Activated CD4-positive, alpha-beta T cell treated with anti-CD3 and anti-CD28 coated beads, Interleukin-2, Interleukin-4, amounts not matched to agents 100 ng/mL and 50 ng/mL, durations not matched to agents 16 hours and 8 hours (primary cell): ENCODE data around the gene CDH20.
"Not testable (repeated sequence)": the region's sequence is repeated elsewhere in the genome, so short reads cannot be mapped to it uniquely, and the experiment has no call there.

Source experiments
- DNase-seq: peaks from one replicate; pipeline ENCODE4 v3.0.0-alpha.2; 2020; ENCODE audit warnings: low spot score

Gene CDH20

GRCh38 chr18:61348230-61348629 is 15.0 kb downstream of the CDH20 start:
- no peak for DNase-seq

DNA sequence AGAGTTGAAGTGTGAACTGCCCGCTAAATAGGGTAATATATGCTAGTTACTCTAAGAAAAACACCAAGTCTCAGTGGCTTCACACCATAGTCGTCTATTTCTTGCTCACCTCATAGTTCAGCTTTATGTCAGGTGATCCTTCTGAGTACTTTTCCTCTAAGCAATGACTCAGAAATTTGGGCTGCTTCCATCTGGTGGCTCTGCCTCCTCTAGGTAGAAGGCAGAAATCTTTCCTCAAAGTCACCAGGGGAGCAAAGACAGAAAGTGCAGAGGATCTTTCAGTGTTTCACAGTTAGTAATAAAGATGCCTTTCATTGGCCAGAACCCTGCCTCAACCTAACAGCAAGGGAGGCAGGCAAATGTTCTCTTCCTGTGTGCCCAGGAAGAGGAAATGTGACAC is 17.3 kb downstream of the CDH20 start:
- no peak for DNase-seq

GRCh38 chr18:61352059-61352458 is 18.8 kb downstream of the CDH20 start:
- no peak for DNase-seq

DNA sequence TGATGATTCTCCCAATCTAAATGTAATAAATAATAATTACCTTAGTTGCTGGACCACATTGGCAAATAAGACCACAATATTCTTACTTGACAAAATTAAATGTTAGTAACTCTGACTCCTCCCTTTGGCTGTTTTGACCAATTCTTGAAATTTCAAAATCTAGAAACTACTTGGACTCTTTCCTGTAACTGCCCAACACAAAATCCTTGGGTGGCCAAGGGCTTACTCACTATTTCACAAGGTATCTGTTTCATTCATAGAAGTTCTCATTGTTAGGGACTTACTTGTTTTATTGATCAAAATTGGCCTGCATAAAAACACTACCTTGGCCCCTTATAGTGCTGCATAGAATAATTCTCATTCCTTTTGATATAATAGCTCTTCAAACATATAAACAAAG is 19.4 kb downstream of the CDH20 start:
- DNase-seq, result no peak

GRCh38 chr18:61360404-61361383 is 27.5 kb downstream of the CDH20 start:
- no peak for DNase-seq

GRCh38 chr18:61362511-61362910 is 29.3 kb downstream of the CDH20 start:
- no peak for DNase-seq

GRCh38 chr18:61364953-61365352 is 31.7 kb downstream of the CDH20 start:
- DNase-seq, result no peak

DNA sequence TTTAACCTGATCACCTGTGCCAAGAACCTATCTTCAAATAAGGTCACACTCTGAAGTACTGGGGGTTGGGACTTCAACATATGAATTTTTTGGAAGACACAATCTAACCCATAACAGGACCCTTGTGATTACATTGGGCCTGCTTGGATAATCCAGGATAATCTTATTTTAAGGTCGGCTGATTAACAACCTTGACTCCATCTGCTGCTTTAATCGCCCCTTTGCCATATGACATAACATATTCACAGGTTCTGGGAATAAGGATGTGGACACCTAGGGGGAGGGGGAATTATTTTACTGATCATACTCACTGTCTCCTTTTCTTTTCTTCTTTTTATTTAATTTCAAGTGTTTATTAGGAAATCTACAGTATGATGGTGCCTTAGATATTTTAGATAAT is 34.8 kb downstream of the CDH20 start:
- no peak for DNase-seq

GRCh38 chr18:61369671-61370070 is 36.4 kb downstream of the CDH20 start:
- not testable (repeated sequence) for DNase-seq

GRCh38 chr18:61371111-61371510 is 37.9 kb downstream of the CDH20 start:
- no peak for DNase-seq

DNA sequence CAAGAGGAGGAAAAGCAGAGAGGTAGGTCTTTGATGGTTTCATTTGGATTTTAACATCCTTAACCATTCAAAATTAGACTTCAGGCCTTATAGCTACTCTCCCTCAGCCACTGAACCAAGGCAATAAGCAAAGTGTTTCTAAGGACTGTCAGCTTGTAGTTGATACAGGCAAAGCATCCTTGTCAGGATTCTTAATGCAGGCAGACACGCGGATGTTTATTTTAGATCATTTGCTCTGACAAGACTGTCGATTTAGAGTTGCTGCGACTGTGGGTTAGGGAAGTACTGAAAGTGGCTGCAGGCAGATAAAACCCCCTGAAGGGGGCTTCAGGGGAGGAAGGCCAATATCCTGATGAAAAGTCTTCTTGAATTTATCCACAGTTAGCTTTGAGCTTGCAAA is 46.6 kb downstream of the CDH20 start:
- DNase-seq, result no peak

DNA sequence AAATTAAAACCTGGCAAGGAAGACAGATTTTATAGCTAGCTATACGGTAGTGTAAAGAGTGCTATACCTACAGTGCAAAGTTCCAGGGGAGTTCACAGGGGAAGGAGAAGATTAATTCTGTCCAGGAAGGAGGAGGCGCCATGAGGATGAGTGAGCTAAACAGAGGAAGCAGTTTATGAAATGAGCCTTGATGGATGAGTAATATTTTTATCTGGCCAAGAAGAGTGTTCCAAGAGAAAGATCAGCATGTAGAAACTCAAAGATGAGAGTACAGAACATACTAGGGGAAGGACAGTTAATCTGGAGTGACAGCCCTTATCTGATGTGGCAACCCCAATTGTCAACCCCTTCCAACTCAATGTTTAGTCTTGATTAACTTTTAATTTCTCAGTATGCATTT is 54.8 kb downstream of the CDH20 start:
- DNase-seq, result no peak

DNA sequence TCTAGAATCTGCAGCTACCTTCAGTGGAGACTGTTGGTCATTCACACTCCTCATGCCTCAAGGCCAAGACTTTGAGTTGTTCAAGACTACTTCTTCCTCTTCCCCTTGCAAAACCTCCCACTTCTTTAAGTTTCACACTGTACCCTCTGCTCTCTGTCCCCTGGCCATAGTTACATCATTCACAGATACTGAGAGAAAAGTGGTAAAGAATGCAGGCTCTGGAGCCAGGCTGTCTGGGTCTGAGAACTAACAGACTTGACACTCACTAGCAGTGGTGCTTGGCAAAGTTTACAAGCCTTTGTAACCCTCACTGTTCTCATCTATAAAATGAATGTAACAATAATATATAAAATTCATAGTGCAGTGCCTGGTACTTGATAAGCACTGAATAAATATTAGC is 61.8 kb downstream of the CDH20 start:
- DNase-seq, result no peak

GRCh38 chr18:61397222-61397621 is 64.0 kb downstream of the CDH20 start:
- no peak for DNase-seq

DNA sequence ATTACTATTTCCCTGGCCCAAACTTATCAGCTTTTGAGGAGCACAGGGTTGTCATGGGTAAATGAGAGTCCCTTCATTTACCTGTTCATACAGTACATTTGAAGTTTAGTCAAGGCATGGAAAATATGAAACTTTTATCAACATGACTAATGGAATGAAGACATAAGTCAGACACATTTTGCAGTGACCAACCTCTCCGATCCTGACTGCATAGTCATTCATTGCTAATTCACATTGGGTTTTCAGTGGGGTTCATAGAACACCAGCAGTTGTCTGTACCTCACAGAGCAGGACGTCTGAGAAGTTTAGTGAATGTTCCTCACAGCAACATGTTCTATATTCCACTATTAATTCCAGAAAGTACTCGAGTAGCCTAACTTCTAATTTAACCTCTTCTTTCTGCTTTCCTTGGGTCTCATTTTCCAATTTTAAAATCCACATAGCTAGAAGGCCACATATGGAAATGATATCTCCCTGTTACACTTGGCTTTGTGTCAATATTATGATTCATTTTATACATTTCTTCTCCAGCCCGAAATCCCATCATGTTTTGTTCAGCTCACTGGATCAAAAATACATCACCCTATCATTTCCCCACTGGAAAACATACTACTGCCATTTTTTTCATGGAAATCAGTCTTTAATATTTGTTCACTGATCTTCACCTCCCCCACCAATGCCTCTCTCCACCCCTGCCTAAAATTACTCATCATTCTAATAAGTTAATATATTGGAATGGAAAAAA is 65.9 kb downstream of the CDH20 start:
- DNase-seq, result no peak

- DNase-seq, result no peak
Measured at GRCh38 chr18:61400016-61400635, 66.9 kb downstream of the CDH20 start.

GRCh38 chr18:61400716-61401115 is 67.5 kb downstream of the CDH20 start:
- DNase-seq, result no peak

DNA sequence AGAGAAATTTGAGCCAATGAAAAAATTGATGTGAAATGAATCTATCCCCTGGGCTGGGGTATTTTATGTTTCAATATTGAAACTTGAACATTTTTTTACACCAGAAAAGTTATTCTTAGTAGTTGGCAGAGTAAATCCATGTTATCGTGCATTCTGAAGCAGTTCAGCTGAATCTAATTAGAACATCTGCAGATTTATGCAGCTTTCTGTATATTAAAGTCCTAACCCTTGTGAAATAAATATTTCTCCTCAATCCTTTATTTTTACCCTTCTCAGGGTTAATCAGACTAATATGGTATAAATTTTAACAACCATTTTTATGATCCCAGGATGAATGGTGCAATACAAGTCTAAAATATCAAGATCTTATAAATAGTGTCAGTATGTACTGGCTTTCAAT is 69.5 kb downstream of the CDH20 start:
- no peak for DNase-seq

- no peak for DNase-seq
Measured at GRCh38 chr18:61413396-61413795, 80.2 kb downstream of the CDH20 start.

DNA sequence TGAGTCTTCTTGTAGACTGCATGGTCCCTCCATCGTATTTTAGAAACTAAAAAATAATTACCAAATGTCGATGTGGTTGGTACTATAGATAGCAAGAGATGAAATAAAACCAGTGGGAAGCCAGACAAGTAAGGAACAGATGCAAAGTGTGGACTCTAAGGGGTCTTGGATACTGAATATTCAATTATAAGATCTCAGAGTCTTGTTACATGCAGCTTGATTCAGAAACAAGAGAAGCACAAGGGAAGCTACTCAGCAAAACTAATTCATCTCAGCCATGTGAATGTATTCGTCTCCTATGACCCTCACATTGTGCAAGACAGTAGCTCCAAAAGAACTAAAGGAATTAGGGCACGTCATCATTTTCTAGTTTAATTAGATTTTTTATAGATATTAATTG is 80.9 kb downstream of the CDH20 start:
- DNase-seq, result no peak

- DNase-seq, result no peak
Measured at GRCh38 chr18:61419763-61420162, 86.5 kb downstream of the CDH20 start.

DNA sequence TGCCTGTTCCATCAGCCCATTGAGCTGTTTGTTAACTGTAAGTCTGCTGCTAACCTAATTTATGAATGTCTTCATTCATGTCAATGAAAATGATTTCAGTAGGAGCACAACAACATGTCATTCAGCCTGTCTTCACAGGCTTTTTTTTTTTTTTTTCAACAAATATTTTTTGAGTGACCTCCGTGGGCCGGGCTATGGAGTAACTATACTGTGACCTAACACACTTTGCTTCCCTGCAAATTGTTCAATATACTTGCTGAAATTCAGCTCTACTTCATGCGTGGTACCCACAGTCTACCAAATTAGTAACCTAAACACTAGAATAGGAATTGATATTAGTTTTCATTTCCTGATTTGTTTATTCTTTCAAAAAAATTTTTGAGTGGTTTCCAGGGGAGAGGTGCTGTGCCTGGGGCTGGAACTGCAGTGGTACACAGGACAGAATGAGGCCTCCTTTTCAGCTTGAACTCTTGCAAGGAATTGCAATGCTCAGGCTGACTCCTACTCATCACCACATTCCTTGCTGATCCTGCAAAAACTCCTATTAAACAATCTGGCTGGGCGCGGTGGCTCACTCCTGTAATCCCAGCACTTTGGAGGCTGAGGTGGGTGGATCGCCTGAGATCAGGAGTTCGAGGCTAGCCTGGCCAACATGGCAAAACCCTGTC is 87.1 kb downstream of the CDH20 start:
- DNase-seq, result no peak
